Measurements from ENCODE around the gene PPAT.

Gene PPAT

GRCh38 chr4:56430203-56430602, 5.2 kb downstream of the PPAT start:
- no peak for DNase-seq

GRCh38 chr4:56427179-56427578, 8.2 kb downstream of the PPAT start:
- no peak for DNase-seq

- DNase-seq, result no peak
These were observed 9.1 kb downstream of the PPAT start for GRCh38 chr4:56426273-56426672.

- no peak for DNase-seq
These were observed 9.9 kb downstream of the PPAT start for GRCh38 chr4:56425518-56425917.

- no peak for DNase-seq
These were observed 10.5 kb downstream of the PPAT start for GRCh38 chr4:56424697-56425514.

- DNase-seq, result no peak
These were observed 11.2 kb downstream of the PPAT start for GRCh38 chr4:56424176-56424575.

- DNase-seq, result no peak
These were observed 18.0 kb downstream of the PPAT start for GRCh38 chr4:56417396-56417795.

- no peak for DNase-seq
These were observed 19.1 kb downstream of the PPAT start for GRCh38 chr4:56416349-56416748.

- no peak for DNase-seq
These were observed 21.2 kb downstream of the PPAT start for GRCh38 chr4:56414135-56414670.

- DNase-seq, result no peak
These were observed 25.0 kb downstream of the PPAT start for GRCh38 chr4:56410247-56411062.

- no peak for DNase-seq
These were observed 25.8 kb downstream of the PPAT start for GRCh38 chr4:56409511-56410090.

GRCh38 chr4:56408978-56409377, 26.4 kb downstream of the PPAT start:
- DNase-seq, result no peak

GRCh38 chr4:56406151-56406550, 29.3 kb downstream of the PPAT start:
- DNase-seq, result no peak

GRCh38 chr4:56405016-56405415, 30.4 kb downstream of the PPAT start:
- DNase-seq, result no peak

- DNase-seq, result no peak
These were observed 34.9 kb downstream of the PPAT start for GRCh38 chr4:56400560-56400959.

GRCh38 chr4:56391270-56391669, 44.1 kb downstream of the PPAT start:
- DNase-seq, result no peak

- no peak for DNase-seq
These were observed 45.9 kb downstream of the PPAT start for GRCh38 chr4:56389558-56389957.

- DNase-seq, result no peak
These were observed 47.1 kb downstream of the PPAT start for GRCh38 chr4:56388306-56388705.

GRCh38 chr4:56387023-56388001, 48.1 kb downstream of the PPAT start, which contains the start of gene AASDH:
Gene AASDH (minus strand): TSS chr4:56387491. CDS start chr4:56384299, 3,192 bp downstream.
- peak; percentile 93 for DNase-seq

- DNase-seq, result no peak
These were observed 49.3 kb downstream of the PPAT start for GRCh38 chr4:56386091-56386490.

GRCh38 chr4:56375458-56375857, 60.0 kb downstream of the PPAT start:
- no peak for DNase-seq

- DNase-seq, result no peak
These were observed 60.5 kb downstream of the PPAT start for GRCh38 chr4:56374956-56375355.
